ENCODE data around the gene KAT8. TPM values are rescaled to one million over a fixed set of nuclear protein-coding genes. Genes with fewer than 3 reads are reported as not detected.

Gene KAT8
- total and polyA plus RNA-seq, 9 of the 15 experiments (the other 6 are each of a cell fraction or from before 2014, with no cell fraction given), result 10.0 to 98.5 (median 76.4) TPM

DNA sequence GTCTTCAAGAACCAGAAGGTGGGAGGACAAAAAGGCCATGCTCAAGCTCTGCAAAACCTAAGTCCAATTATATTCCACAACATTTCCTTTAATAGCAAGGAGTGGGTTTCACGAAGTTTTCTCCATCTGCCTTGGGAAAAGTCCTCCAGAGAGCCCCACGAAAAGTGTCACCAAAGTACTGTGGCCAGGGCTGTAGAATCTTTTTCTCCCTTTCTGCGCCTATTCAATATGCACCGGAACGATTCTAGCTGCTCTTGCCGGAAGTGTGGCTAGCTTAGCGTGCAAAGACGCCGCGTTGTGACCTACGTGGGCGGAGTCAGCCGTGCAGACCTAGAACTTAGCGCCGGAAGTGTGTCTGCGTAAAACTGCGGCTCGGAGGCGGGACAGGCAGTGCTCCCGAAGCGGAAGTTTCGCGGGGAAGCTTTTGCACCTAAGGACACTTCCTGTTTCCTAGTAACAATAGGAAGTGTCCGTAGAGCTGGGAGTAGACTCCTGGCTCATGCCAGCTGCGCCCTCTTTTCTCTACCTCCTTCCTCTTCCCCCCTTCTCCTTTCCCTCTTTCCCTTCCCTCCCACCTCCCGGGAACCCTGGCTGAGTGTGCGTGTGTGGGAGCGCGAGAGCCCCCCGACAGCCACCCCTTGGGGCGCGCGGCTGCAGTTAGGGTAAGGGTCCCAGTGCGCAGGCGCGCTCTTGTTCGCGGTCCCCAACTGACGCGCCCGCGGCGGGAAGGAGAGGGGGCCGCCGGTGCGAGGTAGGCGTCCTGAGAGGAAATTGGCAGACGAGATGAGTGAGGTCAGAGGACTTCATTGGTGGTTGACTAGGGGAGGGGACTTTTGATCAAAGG, 43.3 kb upstream of the KAT8 start, which contains the start of the genes ZNF646 and ZNF668 (continued):
- TF ChIP-seq, protein P1, sequence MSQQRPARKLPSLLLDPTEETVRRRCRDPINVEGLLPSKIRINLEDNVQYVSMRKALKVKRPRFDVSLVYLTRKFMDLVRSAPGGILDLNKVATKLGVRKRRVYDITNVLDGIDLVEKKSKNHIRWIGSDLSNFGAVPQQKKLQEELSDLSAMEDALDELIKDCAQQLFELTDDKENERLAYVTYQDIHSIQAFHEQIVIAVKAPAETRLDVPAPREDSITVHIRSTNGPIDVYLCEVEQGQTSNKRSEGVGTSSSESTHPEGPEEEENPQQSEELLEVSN (IDR thresholded peaks at IDR 0.05; ENCODE audit: borderline replicate concordance in 1 of 2, extremely low read depth in 1 of 2, insufficient read depth in 1 of 2, insufficient read length in 1 of 2, low read depth in 1 of 2, low read length in 1 of 2, poor library complexity in 1 of 2, severe bottlenecking in 1 of 2), result peak; percentile 7 to 42
- TF ChIP-seq PRPF4 (IDR thresholded peaks at IDR 0.05; ENCODE audit: insufficient read depth, low read depth, low read length, poor library complexity, severe bottlenecking) (no peak), ARID3A (IDR thresholded peaks at IDR 0.05; ENCODE audit: borderline replicate concordance, low read depth, low read length) (0 out of 2 replicates have a peak, but pooled peaks have one; percentile 4), ZNF583 (CRISPR knock-in tag; IDR thresholded peaks at IDR 0.05) (no peak), ZNF445 (CRISPR knock-in tag; IDR thresholded peaks at IDR 0.05; ENCODE audit: low read depth) (no peak), ZNF696 (CRISPR knock-in tag; conservative IDR thresholded peaks at IDR 0.05) (no peak), PKNOX1 (IDR thresholded peaks at IDR 0.05) (peak; percentile 89), ZNF561 (CRISPR knock-in tag; conservative IDR thresholded peaks at IDR 0.05) (no peak), ZNF134 (CRISPR knock-in tag; conservative IDR thresholded peaks at IDR 0.05) (no peak), PML (IDR thresholded peaks at IDR 0.05; ENCODE audit: low read length) (peak; percentile 78), LCOR (CRISPR knock-in tag; IDR thresholded peaks at IDR 0.05) (0 out of 2 replicates have a peak, but pooled peaks have one; percentile 61), CLOCK (CRISPR knock-in tag; IDR thresholded peaks at IDR 0.05; ENCODE audit: borderline replicate concordance) (no peak), MXI1 (IDR thresholded peaks at IDR 0.05; ENCODE audit: low read depth, low read length) (peak; percentile 57; the same call in 1 of the 2 replicates), MAFK (IDR thresholded peaks at IDR 0.05; ENCODE audit: low read length) (no peak), ZZZ3 (IDR thresholded peaks at IDR 0.05) (no peak), CHAMP1 (IDR thresholded peaks at IDR 0.05) (no peak), CXXC5 (CRISPR knock-in tag; IDR thresholded peaks at IDR 0.05) (peak; percentile 94), ZNF780A (CRISPR knock-in tag; IDR thresholded peaks at IDR 0.05) (no peak)
